HL-60 (cell line): ENCODE measurements around the gene SLC39A6.
"Not testable (repeated sequence)": the region's sequence is repeated elsewhere in the genome, so short reads cannot be mapped to it uniquely, and the experiment has no call there.

Experiments
- DNase-seq, 2 experiments: peaks; one replicate each; pipeline ENCODE4 v3.0.0-alpha.2; 2010 to 2020; ENCODE audit warnings: low read depth in 1 of 2, low spot score in 1 of 2
- H3K27ac ChIP-seq: fragments of 250-450 bp; sonication (Bioruptor Pico); replicated peaks from 2 replicates; pipeline ENCODE4 v1.5.1; 2020; ENCODE audit warnings: mild to moderate bottlenecking, moderate library complexity
- H3K27me3 ChIP-seq: fragments of 250-450 bp; sonication (Bioruptor Pico); 2 replicates; pipeline ENCODE4 v1.5.1; 2021; ENCODE audit warnings: mild to moderate bottlenecking, moderate library complexity; ENCODE audit not compliant: insufficient read depth, poor library complexity, severe bottlenecking
- H3K4me3 ChIP-seq: replicated peaks from 2 replicates; pipeline ENCODE4 v1.5.1; 2011; ENCODE audit warnings: mild to moderate bottlenecking, control low read depth, low read length; ENCODE audit not compliant: insufficient read depth
- GABPA ChIP-seq: IDR thresholded peaks from 2 replicates; pipeline ENCODE4 v1.6.1; 2012; ENCODE audit warnings: low read depth
- POLR2AphosphoS5 ChIP-seq: IDR thresholded peaks from 2 replicates; pipeline ENCODE4 v1.6.1; 2012; ENCODE audit warnings: low read depth
- SPI1 ChIP-seq: IDR thresholded peaks from 2 replicates; pipeline ENCODE4 v1.6.1; 2012; ENCODE audit warnings: low read depth, mild to moderate bottlenecking, borderline replicate concordance
- TF ChIP-seq, protein P1 (sequence below): IDR thresholded peaks from 2 replicates; pipeline ENCODE4 v1.6.1; 2012; ENCODE audit warnings: low read depth; ENCODE audit not compliant: insufficient replicate concordance
- TF ChIP-seq, protein P2 (sequence below): IDR thresholded peaks from one replicate; pipeline ENCODE4 v1.5.1; 2011; ENCODE audit warnings: low read length, control low read depth, inconsistent platforms; ENCODE audit not compliant: insufficient read depth

The SLC39A6 gene

DNA sequence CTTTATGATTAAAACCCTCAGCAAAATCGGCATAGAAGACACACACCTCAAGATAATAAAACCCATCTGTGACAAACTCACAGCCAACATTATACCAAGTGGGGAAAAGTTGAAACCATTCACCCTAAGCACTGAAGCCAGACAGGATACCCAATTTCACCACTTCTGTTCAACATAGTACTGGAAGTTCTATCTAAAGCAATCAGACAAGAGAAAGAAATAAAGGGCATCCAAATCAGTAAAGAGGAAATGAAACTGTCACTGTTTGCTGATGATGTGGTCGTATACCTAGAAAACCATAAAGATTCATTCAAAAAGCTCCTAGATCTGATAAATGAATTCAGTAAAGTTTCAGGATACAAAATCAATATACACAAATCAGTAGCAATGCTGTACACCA lies 45.4 kb downstream of the SLC39A6 start:
- Histone ChIP-seq H3K4me3 (no peak overlapping the region), H3K27ac (no peak overlapping the region), H3K27me3 (no peaks in the 10 kb centered on the region)
- TF ChIP-seq, protein P1, sequence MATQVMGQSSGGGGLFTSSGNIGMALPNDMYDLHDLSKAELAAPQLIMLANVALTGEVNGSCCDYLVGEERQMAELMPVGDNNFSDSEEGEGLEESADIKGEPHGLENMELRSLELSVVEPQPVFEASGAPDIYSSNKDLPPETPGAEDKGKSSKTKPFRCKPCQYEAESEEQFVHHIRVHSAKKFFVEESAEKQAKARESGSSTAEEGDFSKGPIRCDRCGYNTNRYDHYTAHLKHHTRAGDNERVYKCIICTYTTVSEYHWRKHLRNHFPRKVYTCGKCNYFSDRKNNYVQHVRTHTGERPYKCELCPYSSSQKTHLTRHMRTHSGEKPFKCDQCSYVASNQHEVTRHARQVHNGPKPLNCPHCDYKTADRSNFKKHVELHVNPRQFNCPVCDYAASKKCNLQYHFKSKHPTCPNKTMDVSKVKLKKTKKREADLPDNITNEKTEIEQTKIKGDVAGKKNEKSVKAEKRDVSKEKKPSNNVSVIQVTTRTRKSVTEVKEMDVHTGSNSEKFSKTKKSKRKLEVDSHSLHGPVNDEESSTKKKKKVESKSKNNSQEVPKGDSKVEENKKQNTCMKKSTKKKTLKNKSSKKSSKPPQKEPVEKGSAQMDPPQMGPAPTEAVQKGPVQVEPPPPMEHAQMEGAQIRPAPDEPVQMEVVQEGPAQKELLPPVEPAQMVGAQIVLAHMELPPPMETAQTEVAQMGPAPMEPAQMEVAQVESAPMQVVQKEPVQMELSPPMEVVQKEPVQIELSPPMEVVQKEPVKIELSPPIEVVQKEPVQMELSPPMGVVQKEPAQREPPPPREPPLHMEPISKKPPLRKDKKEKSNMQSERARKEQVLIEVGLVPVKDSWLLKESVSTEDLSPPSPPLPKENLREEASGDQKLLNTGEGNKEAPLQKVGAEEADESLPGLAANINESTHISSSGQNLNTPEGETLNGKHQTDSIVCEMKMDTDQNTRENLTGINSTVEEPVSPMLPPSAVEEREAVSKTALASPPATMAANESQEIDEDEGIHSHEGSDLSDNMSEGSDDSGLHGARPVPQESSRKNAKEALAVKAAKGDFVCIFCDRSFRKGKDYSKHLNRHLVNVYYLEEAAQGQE: no peak
- no peak for TF ChIP-seq POLR2AphosphoS5
- TF ChIP-seq, protein P2, sequence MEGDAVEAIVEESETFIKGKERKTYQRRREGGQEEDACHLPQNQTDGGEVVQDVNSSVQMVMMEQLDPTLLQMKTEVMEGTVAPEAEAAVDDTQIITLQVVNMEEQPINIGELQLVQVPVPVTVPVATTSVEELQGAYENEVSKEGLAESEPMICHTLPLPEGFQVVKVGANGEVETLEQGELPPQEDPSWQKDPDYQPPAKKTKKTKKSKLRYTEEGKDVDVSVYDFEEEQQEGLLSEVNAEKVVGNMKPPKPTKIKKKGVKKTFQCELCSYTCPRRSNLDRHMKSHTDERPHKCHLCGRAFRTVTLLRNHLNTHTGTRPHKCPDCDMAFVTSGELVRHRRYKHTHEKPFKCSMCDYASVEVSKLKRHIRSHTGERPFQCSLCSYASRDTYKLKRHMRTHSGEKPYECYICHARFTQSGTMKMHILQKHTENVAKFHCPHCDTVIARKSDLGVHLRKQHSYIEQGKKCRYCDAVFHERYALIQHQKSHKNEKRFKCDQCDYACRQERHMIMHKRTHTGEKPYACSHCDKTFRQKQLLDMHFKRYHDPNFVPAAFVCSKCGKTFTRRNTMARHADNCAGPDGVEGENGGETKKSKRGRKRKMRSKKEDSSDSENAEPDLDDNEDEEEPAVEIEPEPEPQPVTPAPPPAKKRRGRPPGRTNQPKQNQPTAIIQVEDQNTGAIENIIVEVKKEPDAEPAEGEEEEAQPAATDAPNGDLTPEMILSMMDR: no peak
- TF ChIP-seq GABPA: no peak
- no peak for TF ChIP-seq SPI1
- no peak for DNase-seq

DNA sequence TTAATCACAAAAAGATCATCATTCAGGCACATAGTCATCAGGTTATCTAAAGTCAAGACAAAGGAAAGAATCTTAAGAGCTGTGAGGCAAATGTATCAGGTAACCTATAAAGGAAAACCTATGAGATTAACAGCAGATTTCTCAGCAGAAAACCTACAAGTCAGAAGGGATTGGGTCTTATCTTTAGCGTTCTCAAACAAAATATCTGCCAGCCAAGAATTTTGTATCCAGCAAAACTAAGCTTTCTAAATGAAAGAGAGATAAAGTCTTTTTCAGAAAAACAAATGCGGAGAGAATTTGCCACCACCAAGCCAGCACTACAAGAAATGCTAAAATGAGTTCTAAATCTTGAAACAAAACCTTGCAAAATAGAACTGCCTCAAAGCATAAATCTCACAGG lies 48.0 kb downstream of the SLC39A6 start:
- not testable (repeated sequence) for DNase-seq

DNA sequence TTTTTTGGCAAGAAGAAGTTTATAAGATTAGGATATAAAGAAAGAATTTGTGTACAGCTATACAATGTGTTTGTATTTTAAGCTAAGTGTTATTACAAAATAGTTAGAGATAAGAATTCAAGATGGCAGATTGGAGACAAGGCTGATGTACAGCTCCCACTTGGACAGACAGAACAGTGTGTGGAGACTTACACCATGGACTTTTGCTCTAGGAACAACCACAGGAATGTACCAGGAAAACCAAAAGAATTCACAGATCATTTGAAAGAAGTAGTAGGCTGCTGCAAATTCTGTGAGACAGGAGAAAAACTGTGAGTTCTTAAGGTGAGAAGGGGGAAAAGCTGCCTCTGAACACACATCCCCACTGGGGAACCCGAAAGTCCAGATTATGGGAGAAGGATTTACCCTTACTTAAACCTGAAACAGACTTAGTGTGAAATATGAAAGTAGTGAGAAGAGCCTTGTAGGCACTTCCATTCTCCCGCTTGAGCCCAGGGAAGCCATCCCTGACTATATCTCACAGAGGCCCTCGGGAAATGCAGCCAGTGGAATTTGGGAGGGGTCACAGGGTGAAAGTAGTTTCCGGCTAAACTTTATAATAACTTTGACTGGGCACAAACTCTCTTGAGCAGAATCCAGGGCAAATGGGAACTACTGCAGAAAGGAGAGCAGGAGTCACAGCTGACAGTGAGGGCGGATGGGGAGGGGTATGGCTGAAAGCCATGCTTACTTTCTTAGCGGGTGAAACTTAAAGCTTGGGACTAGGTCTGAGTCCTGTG lies 50.2 kb downstream of the SLC39A6 start:
- TF ChIP-seq, protein P1: no peak
- TF ChIP-seq, protein P2: no peak
- no peak for TF ChIP-seq GABPA
- no peak for TF ChIP-seq POLR2AphosphoS5
- TF ChIP-seq SPI1: no peak
- DNase-seq: no peak
- H3K27ac ChIP-seq: no peak overlapping the region
- no peak overlapping the region for H3K4me3 ChIP-seq
- H3K27me3 ChIP-seq: no peaks in the 10 kb centered on the region

More for the DNA sequence above, 48.0 kb downstream of the SLC39A6 start:
- not testable (repeated sequence) for H3K27me3 ChIP-seq, H3K4me3 ChIP-seq, H3K27ac ChIP-seq

DNA sequence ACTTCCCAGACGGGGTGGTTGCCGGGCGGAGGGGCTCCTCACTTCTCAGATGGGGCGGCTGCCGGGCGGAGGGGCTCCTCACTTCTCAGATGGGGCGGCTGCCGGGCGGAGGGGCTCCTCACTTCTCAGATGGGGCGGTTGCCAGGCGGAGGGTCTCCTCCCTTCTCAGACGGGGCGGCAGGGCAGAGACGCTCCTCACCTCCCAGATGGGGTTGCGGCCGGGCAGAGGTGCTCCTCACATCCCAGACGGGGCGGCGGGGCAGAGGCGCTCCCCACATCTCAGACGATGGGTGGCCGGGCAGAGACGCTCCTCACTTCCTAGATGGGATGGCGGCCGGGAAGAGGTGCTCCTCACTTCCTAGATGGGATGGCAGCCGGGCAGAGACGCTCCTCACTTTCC lies 51.4 kb downstream of the SLC39A6 start:
- DNase-seq, H3K27me3 ChIP-seq, H3K4me3 ChIP-seq: not testable (repeated sequence)

More for the DNA sequence above, 51.4 kb downstream of the SLC39A6 start:
- not testable (repeated sequence) for H3K27ac ChIP-seq
